Kidney epithelial cell (primary cell): Measurements from ENCODE around the gene CDK5RAP3. TPM values are rescaled to one million over a fixed set of nuclear protein-coding genes. Genes with fewer than 3 reads are reported as not detected.
"Not testable (repeated sequence)": the region's sequence is repeated elsewhere in the genome, so short reads cannot be mapped to it uniquely, and the experiment has no call there.

Experiments
- DNase-seq: peaks from one replicate; pipeline ENCODE4 v3.0.0-alpha.2; 2010; ENCODE audit warnings: low read depth
- H3K27me3 ChIP-seq: 2 replicates; pipeline ENCODE4 v1.6.0; 2011; ENCODE audit warnings: low read length; ENCODE audit not compliant: control insufficient read depth, insufficient read depth
- H3K36me3 ChIP-seq: 2 replicates; pipeline ENCODE4 v1.5.1; 2011; ENCODE audit warnings: low read length; ENCODE audit not compliant: control insufficient read depth, insufficient read depth
- H3K4me3 ChIP-seq: 2 replicates; pipeline ENCODE4 v1.5.1; 2011; ENCODE audit warnings: low read depth, mild to moderate bottlenecking, control low read depth, low read length
- CTCF ChIP-seq: IDR thresholded peaks from 2 replicates; pipeline ENCODE4 v1.5.1; 2011; ENCODE audit warnings: mild to moderate bottlenecking, moderate library complexity, low read length, control low read depth, inconsistent platforms; ENCODE audit not compliant: insufficient read depth, poor library complexity, severe bottlenecking
- total RNA-seq: library from RNA; depleted of rRNA; stranded (reverse); fragments of >200 nt; gene quantifications from 2 replicates; pipeline ENCODE4 v1.2.3, GENCODE V29; 2015

CDK5RAP3 gene
- total RNA-seq, 1 donor from 2014 or later: 95.1 TPM

- no peak for TF ChIP-seq CTCF
Observed at GRCh38 chr17:48014595-48015111, 43.7 kb downstream of the CDK5RAP3 start.

GRCh38 chr17:48016112-48016511 lies 45.2 kb downstream of the CDK5RAP3 start:
- no peak overlapping the region for H3K4me3 ChIP-seq
- H3K27me3 ChIP-seq: peaks cover 7% of the 10 kb centered on the region
- DNase-seq: no peak
- no peaks in the 10 kb centered on the region for H3K36me3 ChIP-seq
- no peak for TF ChIP-seq CTCF

More at GRCh38 chr17:48014595-48015111, 43.7 kb downstream of the CDK5RAP3 start:
- Histone ChIP-seq H3K36me3 (no peaks in the 10 kb centered on the region), H3K27me3 (peaks cover 7% of the 10 kb centered on the region), H3K4me3 (no peak overlapping the region)
- DNase-seq: no peak

GRCh38 chr17:48017817-48018158 lies 46.9 kb downstream of the CDK5RAP3 start:
- not testable (repeated sequence) for H3K36me3 ChIP-seq, H3K4me3 ChIP-seq, DNase-seq, H3K27me3 ChIP-seq

- H3K36me3 ChIP-seq: no peaks in the 10 kb centered on the region
- DNase-seq: no peak
- no peaks in the 10 kb centered on the region for H3K27me3 ChIP-seq
- no peak overlapping the region for H3K4me3 ChIP-seq
- TF ChIP-seq CTCF: no peak
Observed at GRCh38 chr17:48021934-48022333, 51.0 kb downstream of the CDK5RAP3 start.

GRCh38 chr17:48022901-48023300 lies 52.0 kb downstream of the CDK5RAP3 start:
- Histone ChIP-seq H3K4me3 (no peak overlapping the region), H3K27me3 (no peaks in the 10 kb centered on the region), H3K36me3 (no peaks in the 10 kb centered on the region)
- no peak for DNase-seq
- TF ChIP-seq CTCF: no peak

GRCh38 chr17:48023400-48024148 lies 52.7 kb downstream of the CDK5RAP3 start:
- no peaks in the 10 kb centered on the region for H3K36me3 ChIP-seq
- peak; percentile 10 for TF ChIP-seq CTCF
- no peaks in the 10 kb centered on the region for H3K27me3 ChIP-seq
- peak overlapping the region; percentile 25 for H3K4me3 ChIP-seq
- DNase-seq: no peak
